ENCODE measurements around the gene CITED1. TPM values are rescaled to one million over a fixed set of nuclear protein-coding genes. Genes with fewer than 3 reads are reported as not detected.

CITED1 gene
- total and polyA plus RNA-seq, 2 of the 4 experiments (the other 2 are of a cell fraction) = 0.18 to 0.24 TPM

DNA sequence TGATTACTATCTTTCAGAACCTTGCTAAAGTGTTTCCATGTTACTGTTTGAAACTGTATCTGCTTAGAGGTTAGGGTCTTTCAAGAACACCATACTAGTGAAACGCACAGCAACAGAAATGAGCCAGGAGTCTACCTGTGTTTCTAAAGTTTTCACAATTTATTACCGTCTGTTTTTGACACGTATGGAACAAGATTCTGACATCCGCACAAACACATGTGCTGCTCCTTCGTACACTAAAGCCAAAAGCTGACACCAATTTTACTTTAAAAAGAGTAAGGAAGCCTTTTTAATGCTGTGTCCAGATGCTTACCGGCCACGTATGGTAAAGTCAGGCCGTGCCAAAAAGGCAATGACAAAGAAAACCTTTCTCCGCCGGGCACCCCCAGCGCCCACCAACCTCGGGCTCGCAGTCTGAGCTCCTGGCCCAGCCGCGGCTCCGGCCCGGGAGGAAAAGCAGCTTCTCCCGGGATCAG, 29.2 kb downstream of the CITED1 start:
- peaks cover 51% of the 10 kb centered on the region for H4K20me1 ChIP-seq (ENCODE audit: insufficient read depth, low read length)
- H2BK20ac ChIP-seq (ENCODE audit: low read depth, low read length) = no peak overlapping the region
- H2AK9ac ChIP-seq (replicated peaks; ENCODE audit: low read depth, low read length, poor library complexity) = peak overlapping the region; percentile 80
- WGBS, 2 experiments (ENCODE audit: extremely low coverage in 2 of 2, insufficient read length in 1 of 2) = 0% methylated on average over 3 of the region's 18 CpGs; no CpG with 5 or more reads in 1 of the 2 experiments
- no peak overlapping the region for H2BK15ac ChIP-seq (ENCODE audit: low read depth, low read length)
- peak overlapping the region; percentile 80 for H3K56ac ChIP-seq (ENCODE audit: extremely low read depth, insufficient read depth, low read length)
- no peaks in the 10 kb centered on the region for H3K9me3 ChIP-seq (ENCODE audit: control insufficient read depth, insufficient read depth, low read length)
- peak overlapping the region; percentile 74 for H4K8ac ChIP-seq (ENCODE audit: low read depth in 2 of 2, low read length in 2 of 2)
- ChIA-PET POLR2A (ENCODE audit: unreplicated experiment) (interaction anchor here (1.0 kb wide), 1 partner anchor 8 kb away, joined by 3 read pairs; no protein-coding TSS in a partner anchor), CTCF (interaction anchor here (0.6 to 1.5 kb wide), 8 partner anchors 8 to 36 kb away, joined by 3 to 7 read pairs (median 3); no protein-coding TSS in a partner anchor)
- H2AFZ ChIP-seq (replicated peaks; ENCODE audit: low read length, poor library complexity) = peak overlapping the region; percentile 92
- dilution Hi-C loops (cut with HindIII; ENCODE audit: low sequenced_read_pairs, unreplicated experiment) = no loop called here
- BruUV-seq (replicated peaks) = TSS peak; percentile 50
- intact Hi-C loops (cut with micrococcal nuclease) = no loop called here
- peak overlapping the region; percentile 25 for H3K23ac ChIP-seq (ENCODE audit: low read depth, low read length)
- no peak for ATAC-seq (ENCODE audit: low read depth)
- no peak for DNase-seq
- H3K9ac ChIP-seq (ENCODE audit: low read depth, low read length) = peak overlapping the region; percentile 75
- peak; percentile 75; the same call in 1 of the 2 replicates for TF ChIP-seq MXI1 (IDR thresholded peaks at IDR 0.05; ENCODE audit: borderline replicate concordance, low read depth, low read length)
- TF ChIP-seq CEBPB (IDR thresholded peaks at IDR 0.05; ENCODE audit: low read depth, low read length) = no peak
- TF ChIP-seq, protein P1, sequence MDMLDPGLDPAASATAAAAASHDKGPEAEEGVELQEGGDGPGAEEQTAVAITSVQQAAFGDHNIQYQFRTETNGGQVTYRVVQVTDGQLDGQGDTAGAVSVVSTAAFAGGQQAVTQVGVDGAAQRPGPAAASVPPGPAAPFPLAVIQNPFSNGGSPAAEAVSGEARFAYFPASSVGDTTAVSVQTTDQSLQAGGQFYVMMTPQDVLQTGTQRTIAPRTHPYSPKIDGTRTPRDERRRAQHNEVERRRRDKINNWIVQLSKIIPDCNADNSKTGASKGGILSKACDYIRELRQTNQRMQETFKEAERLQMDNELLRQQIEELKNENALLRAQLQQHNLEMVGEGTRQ (IDR thresholded peaks at IDR 0.05; ENCODE audit: low read depth, low read length) = no peak
- TF ChIP-seq CHD1 (IDR thresholded peaks at IDR 0.05; ENCODE audit: low read depth, low read length) = no peak
- TF ChIP-seq MAFK (IDR thresholded peaks at IDR 0.05; ENCODE audit: low read depth, low read length) = no peak
- H3K4me1 ChIP-seq (ENCODE audit: control insufficient read depth, insufficient read depth, low read length) = peaks cover 11% of the 10 kb centered on the region
- in situ Hi-C loops (cut with MboI; ENCODE audit: low sequenced_read_pairs) = no loop called here
- peaks cover 14% of the 10 kb centered on the region for H3K27me3 ChIP-seq (ENCODE audit: control insufficient read depth, insufficient read depth, low read length)
- peaks cover 20% of the 10 kb centered on the region; the same call in 1 of the 2 replicates for H3K9me1 ChIP-seq (ENCODE audit: insufficient read depth, low read length)
- H3K4ac ChIP-seq (ENCODE audit: low read depth, low read length) = peak overlapping the region; percentile 72
- peak overlapping the region; percentile 54 for H3K18ac ChIP-seq (ENCODE audit: low read depth, low read length)
- peak overlapping the region; percentile 20 for H4K91ac ChIP-seq (ENCODE audit: insufficient read depth, low read depth, low read length)
- H2AK5ac ChIP-seq (ENCODE audit: low read depth, low read length) = peak overlapping the region; percentile 57; the same call in 1 of the 2 replicates
- H3K79me1 ChIP-seq (ENCODE audit: low read depth in 1 of 2, low read length in 2 of 2) = peaks cover 22 to 50% of the 10 kb centered on the region in 2 experiments
- peak overlapping the region; percentile 94 for H2BK5ac ChIP-seq (ENCODE audit: low read depth, low read length, poor library complexity, severe bottlenecking)
- H3K27ac ChIP-seq (ENCODE audit: insufficient read depth, low read length) = peak overlapping the region; percentile 93
- H2BK120ac ChIP-seq (ENCODE audit: low read depth, low read length) = no peak overlapping the region
- peak overlapping the region; percentile 54 for H3K14ac ChIP-seq (replicated peaks; ENCODE audit: low read depth, low read length)
- peak overlapping the region; percentile 89 for H3K4me3 ChIP-seq (ENCODE audit: insufficient read depth, low read depth, low read length)
- H3K4me2 ChIP-seq (ENCODE audit: low read depth, low read length) = peak overlapping the region; percentile 95
- peaks cover 37% of the 10 kb centered on the region for H3K36me3 ChIP-seq (ENCODE audit: control insufficient read depth, insufficient read depth, low read length)
- no peak overlapping the region; the same call in 1 of the 2 replicates for H4K5ac ChIP-seq (ENCODE audit: low read depth, low read length)
